Esophagus (tissue), 2 donors: Measurements from ENCODE around the gene EPB41L2. TPM values are rescaled to one million over a fixed set of nuclear protein-coding genes. Genes with fewer than 3 reads are reported as not detected.

Experiments used
- H3K27ac ChIP-seq, 2 donors: one replicate each; pipeline ENCODE4 v1.5.1; 2013; ENCODE audit warnings: low read depth in 2 of 2, mild to moderate bottlenecking in 2 of 2, inconsistent platforms in 1 of 2, low read length in 1 of 2, moderate library complexity in 1 of 2
- H3K27me3 ChIP-seq, 2 donors: one replicate each; pipeline ENCODE4 v1.6.1; 2013; ENCODE audit warnings: low read length in 2 of 2, control low read depth in 1 of 2, mild to moderate bottlenecking in 1 of 2; ENCODE audit not compliant: insufficient read depth in 2 of 2, control insufficient read depth in 1 of 2
- H3K36me3 ChIP-seq, 2 donors: one replicate each; pipeline ENCODE4 v1.6.1; 2013; ENCODE audit warnings: low read length in 1 of 2; ENCODE audit not compliant: control insufficient read depth in 2 of 2, insufficient read depth in 2 of 2
- H3K4me1 ChIP-seq, 2 donors: one replicate each; pipeline ENCODE4 v1.6.1; 2013; ENCODE audit warnings: low read length in 1 of 2; ENCODE audit not compliant: control insufficient read depth in 2 of 2, insufficient read depth in 2 of 2
- H3K4me3 ChIP-seq, 2 donors: one replicate each; pipeline ENCODE4 v1.5.1; 2013; ENCODE audit warnings: low read length in 2 of 2, mild to moderate bottlenecking in 2 of 2, low read depth in 1 of 2, moderate library complexity in 1 of 2
- H3K9me3 ChIP-seq, 2 donors: one replicate each; pipeline ENCODE4 v1.6.1; 2013; ENCODE audit warnings: mild to moderate bottlenecking in 2 of 2, low read depth in 1 of 2, low read length in 1 of 2, moderate library complexity in 1 of 2; ENCODE audit not compliant: control insufficient read depth in 2 of 2, insufficient read depth in 1 of 2
- WGBS, 2 donors: extraction: QIAGEN DNeasy Blood & Tissue Kit; methylation state at CpG; one replicate each; pipeline ENCODE4 v1.1.7; 2013; 5-methylcytosine and 5-hydroxymethylcytosine counted together
- polyA plus RNA-seq, 2 donors: library from polyadenylated mRNA; stranded (reverse); fragments of 200-250 nt; gene quantifications; one replicate each; pipeline ENCODE4 v1.2.3, GENCODE V29; 2013
- donor health status: healthy with polysubstance abuse.
- donor health status: Bipolar disorder and iron deficiency.

Gene EPB41L2
- polyA plus RNA-seq, 2 donors: 6.7 to 7.8 TPM

DNA sequence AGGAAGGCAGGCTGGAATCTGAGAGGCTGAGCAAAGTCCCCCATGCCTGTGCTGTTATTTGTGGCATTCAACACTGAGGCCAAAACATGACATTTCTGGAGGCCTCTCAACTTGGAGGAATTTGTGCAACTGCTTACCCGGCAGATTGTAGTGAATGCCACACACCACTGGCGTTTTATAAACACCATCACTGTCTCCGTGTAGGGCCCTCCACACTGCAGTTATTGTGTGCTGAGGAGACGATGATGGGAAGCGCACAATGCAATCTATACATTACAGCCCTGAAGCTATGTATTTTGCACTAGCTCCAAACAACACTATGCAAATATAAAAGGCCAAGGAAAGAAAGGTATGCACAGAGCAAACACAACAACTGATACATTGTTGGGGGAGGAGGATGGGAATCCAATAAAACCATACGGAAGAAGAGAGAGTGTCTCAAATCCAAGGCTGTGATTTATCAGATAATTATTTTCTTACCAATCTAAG is 129.3 kb downstream of the EPB41L2 start:
- 49 to 74% methylated on average over 6 of the region's 6 CpGs for WGBS, 2 donors
- no peaks in the 10 kb centered on the region for H3K9me3 ChIP-seq
- no peak overlapping the region for H3K4me3 ChIP-seq
- no peaks in the 10 kb centered on the region for H3K27me3 ChIP-seq
- H3K27ac ChIP-seq: no peak overlapping the region
- H3K4me1 ChIP-seq: no peaks in the 10 kb centered on the region
- no peaks in the 10 kb centered on the region for H3K36me3 ChIP-seq

DNA sequence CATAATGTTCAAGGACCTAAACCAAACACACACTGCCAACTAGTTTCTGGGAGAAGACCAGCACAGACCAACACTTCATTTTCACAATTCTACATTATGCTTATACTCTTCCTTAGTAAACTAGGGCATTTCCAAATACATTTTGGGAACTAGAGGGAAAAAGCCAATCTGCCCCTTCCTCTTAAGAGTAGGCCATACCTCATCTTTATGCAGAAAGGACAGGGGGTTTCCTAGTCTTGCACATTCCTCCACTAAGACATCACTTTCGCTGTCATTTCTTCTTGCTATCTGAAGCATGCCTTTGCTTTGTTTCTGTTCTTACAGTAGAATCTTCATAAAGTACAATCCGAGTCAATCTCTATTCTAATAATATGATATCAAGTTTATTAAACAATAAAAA is 130.1 kb downstream of the EPB41L2 start:
- Histone ChIP-seq H3K4me1 (no peaks in the 10 kb centered on the region), H3K4me3 (no peak overlapping the region), H3K36me3 (no peaks in the 10 kb centered on the region), H3K9me3 (no peaks in the 10 kb centered on the region), H3K27me3 (no peaks in the 10 kb centered on the region), H3K27ac (peak overlapping the region in 1 of 2 donors; percentile 2)
- WGBS, 2 donors: 72 to 85% methylated on average over 2 of the region's 2 CpGs

DNA sequence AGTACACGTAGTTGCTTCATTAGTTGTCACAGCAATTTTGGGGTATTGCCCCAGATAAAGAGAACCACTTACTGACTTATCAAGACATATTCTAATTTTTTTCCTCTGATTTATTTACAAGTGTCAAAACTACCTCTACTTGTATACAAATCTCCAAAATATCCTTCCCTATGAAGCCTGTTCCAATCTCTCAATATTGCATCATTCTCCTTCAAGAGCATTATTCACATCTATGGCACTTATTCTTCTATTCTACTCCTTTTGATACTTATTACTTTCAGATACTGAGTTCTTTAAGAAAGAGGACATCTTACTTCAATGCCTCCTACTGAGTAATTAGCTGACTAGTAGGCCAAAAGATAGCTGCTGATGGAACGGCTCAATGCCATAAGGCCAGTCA is 130.6 kb downstream of the EPB41L2 start:
- Histone ChIP-seq H3K27me3 (no peaks in the 10 kb centered on the region), H3K9me3 (no peaks in the 10 kb centered on the region), H3K4me1 (no peaks in the 10 kb centered on the region), H3K27ac (peak overlapping the region in 1 of 2 donors; percentile 2), H3K4me3 (no peak overlapping the region), H3K36me3 (no peaks in the 10 kb centered on the region)
- WGBS, 2 donors: 87 to 89% methylated on average over 2 of the region's 2 CpGs

DNA sequence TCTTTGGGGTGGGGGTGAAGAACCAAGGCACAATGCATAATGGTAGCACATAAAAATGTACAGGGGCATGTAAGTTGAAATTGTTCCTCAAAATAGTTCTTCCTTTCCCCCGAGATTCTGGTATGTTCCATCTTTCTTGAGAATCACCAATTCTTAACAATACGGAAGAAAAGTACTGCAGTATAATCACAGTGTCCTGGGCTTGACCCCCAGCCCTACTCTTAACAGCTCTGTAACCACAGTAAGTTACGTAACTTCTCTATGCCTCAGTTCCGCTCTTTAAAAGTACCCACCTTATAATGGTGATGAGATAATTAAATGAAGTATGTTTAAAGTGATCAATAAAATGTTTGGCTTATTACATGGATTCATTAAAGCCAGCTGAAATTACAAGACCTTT is 131.4 kb downstream of the EPB41L2 start:
- no peaks in the 10 kb centered on the region for H3K4me1 ChIP-seq
- no peaks in the 10 kb centered on the region for H3K9me3 ChIP-seq
- H3K36me3 ChIP-seq: no peaks in the 10 kb centered on the region
- WGBS, 2 donors: 92% methylated on average over 4 of the region's 4 CpGs
- H3K27me3 ChIP-seq: no peaks in the 10 kb centered on the region
- H3K4me3 ChIP-seq: no peak overlapping the region
- no peak overlapping the region for H3K27ac ChIP-seq

DNA sequence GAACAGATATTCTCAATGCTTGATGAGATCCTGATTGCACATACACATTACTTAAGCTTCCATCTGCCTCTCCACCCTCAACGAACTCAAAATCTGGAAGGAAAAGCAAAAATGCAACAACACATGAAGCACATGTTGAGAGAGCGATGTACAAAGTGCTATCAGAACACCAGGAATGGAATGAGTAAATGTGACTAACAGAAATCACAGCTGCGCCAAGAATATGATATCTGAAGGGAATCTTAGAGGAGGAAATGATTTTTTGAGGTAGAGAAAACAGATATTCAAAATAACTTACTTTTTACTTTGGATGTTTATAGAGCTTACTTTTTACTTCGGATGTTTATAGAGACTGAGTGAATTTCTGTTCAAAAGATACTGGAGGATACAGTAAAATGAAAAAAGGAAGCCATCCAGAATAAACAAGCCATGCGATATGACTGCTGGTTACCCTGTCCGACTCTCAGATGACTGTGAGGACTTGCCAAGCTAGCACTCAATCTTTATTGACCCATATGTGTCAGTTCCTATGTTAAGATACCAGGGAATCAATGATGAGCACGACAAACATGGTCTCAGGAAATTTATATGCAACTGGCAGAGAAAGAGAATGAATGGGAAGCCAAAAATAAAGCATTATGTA is 133.9 kb downstream of the EPB41L2 start:
- Histone ChIP-seq H3K27ac (no peak overlapping the region), H3K4me1 (no peaks in the 10 kb centered on the region)
- WGBS, 2 donors: 70 to 72% methylated on average over 7 of the region's 7 CpGs

DNA sequence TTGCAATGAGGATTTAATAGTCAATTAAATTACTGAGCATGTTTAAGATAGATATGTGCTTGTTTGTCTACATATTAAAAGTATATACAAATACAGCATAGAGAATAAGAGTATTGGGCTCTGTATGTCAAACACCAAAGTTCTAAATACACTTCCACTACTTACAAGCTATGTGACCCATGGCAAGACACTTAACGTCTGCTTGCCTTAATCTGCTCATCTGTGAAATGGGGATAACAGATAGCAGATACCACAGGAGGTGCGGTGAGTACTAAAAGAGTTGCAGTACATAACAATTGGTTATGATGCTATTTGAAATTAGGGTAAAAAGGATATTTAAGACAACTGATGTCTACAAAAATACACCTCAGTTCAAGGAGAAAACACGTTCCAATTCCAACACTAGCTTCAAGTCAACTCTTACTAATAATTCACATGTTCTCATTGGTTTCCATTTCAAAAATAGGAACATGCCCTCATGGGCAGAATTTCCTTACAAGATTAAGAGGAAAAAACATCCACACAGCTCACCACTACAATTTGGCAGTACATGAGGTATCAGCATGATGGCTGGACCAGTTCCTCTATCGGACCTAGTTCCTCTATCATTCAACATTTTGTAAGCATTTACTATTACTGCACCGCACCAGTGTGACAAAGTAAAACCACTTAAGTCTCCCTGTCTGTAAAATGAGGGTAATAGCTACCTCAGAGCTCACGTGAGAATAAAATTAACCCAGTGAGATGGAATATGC is 134.7 kb downstream of the EPB41L2 start:
- Histone ChIP-seq H3K36me3 (no peaks in the 10 kb centered on the region), H3K27ac (no peak overlapping the region), H3K27me3 (no peaks in the 10 kb centered on the region), H3K4me1 (no peaks in the 10 kb centered on the region), H3K4me3 (no peak overlapping the region), H3K9me3 (no peaks in the 10 kb centered on the region)
- 79 to 90% methylated on average over 6 of the region's 6 CpGs for WGBS, 2 donors

More for the DNA sequence above, 133.9 kb downstream of the EPB41L2 start:
- Histone ChIP-seq H3K4me3 (no peak overlapping the region), H3K9me3 (no peaks in the 10 kb centered on the region), H3K36me3 (no peaks in the 10 kb centered on the region), H3K27me3 (no peaks in the 10 kb centered on the region)

DNA sequence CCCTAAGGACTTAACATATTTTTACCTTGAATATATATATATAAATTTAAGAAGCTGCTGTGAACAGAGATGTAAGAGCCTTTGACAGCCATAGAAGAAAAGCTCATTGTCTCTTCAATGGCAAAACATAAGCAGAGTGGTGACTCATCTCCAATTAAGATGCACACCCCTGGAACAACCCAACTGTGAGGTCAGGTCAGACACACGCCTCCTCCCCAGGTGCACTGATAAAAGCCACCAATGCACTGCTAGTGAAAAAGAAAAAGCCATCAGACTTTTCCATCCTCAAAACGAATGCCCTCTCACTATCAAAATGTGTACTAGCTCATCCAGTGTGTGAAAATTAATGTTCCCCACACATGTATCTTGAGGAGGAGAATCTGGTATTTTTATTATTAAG is 135.7 kb downstream of the EPB41L2 start:
- H3K4me3 ChIP-seq: no peak overlapping the region
- H3K36me3 ChIP-seq: no peaks in the 10 kb centered on the region
- no peaks in the 10 kb centered on the region for H3K27me3 ChIP-seq
- H3K4me1 ChIP-seq: no peaks in the 10 kb centered on the region
- no peak overlapping the region for H3K27ac ChIP-seq
- no peaks in the 10 kb centered on the region for H3K9me3 ChIP-seq
- 60 to 69% methylated on average over 2 of the region's 2 CpGs for WGBS, 2 donors

DNA sequence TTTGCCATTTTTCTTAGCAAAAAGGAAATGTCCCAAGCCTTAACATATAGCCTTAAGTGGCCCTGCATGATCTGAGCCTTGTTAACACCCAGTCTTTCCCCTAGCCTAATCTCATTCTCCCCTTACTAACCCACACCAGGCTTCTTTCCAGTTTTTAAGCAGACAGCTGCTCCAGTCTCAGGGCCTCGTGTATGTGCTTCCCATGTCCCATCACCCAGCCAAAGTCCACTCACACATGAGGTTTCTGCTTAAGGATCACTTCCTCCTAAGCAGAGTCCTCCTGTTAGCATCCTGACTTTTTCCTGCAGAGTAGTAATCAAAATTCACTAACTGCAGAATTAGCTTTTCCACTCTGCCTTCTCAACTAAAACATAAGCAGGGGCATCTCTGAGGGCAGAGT is 139.7 kb downstream of the EPB41L2 start:
- no peaks in the 10 kb centered on the region for H3K9me3 ChIP-seq
- H3K36me3 ChIP-seq: no peaks in the 10 kb centered on the region
- no peaks in the 10 kb centered on the region for H3K4me1 ChIP-seq
- H3K27me3 ChIP-seq: no peaks in the 10 kb centered on the region
- no peak overlapping the region for H3K27ac ChIP-seq
- 67 to 72% methylated on average over 1 of the region's 1 CpG for WGBS, 2 donors
- no peak overlapping the region for H3K4me3 ChIP-seq

DNA sequence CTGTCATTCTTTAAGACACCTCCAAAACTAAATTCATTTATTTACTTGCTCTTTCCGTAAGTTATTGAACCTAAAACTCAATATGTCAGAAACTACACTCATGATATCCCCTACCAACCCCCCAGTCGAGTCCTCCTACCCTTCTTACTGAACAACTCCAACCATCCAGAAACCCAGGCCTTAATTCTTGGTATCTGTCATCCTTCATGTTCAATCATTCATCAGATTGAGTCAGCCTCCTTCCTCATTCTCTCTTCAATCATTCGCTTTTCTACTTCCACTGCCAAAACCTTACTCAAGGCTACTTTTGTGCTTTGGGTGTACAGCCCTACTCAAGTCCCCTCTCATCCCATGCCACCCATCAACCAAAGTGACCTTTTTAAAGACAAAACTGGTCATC is 140.1 kb downstream of the EPB41L2 start:
- no peaks in the 10 kb centered on the region for H3K27me3 ChIP-seq
- no peaks in the 10 kb centered on the region for H3K4me1 ChIP-seq
- no peak overlapping the region for H3K27ac ChIP-seq
- WGBS, 2 donors: 91% methylated on average over 3 of the region's 3 CpGs
- no peaks in the 10 kb centered on the region for H3K9me3 ChIP-seq
- H3K4me3 ChIP-seq: no peak overlapping the region
- no peaks in the 10 kb centered on the region for H3K36me3 ChIP-seq

DNA sequence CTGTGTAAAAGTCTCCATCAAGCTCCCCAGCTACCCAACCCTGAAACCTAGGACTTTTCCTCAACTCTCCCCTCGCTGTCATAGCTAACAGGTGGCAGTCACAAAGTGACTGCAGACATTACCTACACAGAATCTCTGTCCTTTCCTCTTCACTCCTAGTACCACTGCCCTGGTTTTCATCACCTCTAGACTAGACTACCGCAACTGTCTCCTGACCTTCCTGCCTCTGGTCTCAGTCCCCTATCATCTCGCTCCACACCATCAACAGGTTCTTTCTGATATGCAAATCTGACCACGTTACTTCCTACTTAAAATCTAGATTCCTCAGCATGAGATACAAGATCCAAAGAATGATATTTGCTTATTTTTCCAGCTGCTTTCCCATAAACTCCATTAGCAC is 142.1 kb downstream of the EPB41L2 start:
- Histone ChIP-seq H3K4me1 (no peaks in the 10 kb centered on the region), H3K27ac (no peak overlapping the region), H3K9me3 (no peaks in the 10 kb centered on the region), H3K4me3 (no peak overlapping the region), H3K27me3 (no peaks in the 10 kb centered on the region), H3K36me3 (no peaks in the 10 kb centered on the region)
- 82 to 89% methylated on average over 4 of the region's 4 CpGs for WGBS, 2 donors
